IMR-90 (cell line): ENCODE measurements around the gene AMOTL2.

Source experiments
- BHLHE40 ChIP-seq: fragments of 150-350 bp; IDR thresholded peaks from 2 replicates; pipeline ENCODE4 v1.6.1; 2016; ENCODE audit warnings: mild to moderate bottlenecking, low read depth, low read length
- CTCF ChIP-seq: conservative IDR thresholded peaks from 2 replicates; pipeline ENCODE4 v1.5.1; 2012; ENCODE audit warnings: mild to moderate bottlenecking, low read depth, low read length, improper control_type of control experiment
- POLR2A ChIP-seq: IDR thresholded peaks from 2 replicates; pipeline ENCODE4 v1.6.1; 2012; ENCODE audit warnings: mild to moderate bottlenecking, low read depth, low read length
- RFX5 ChIP-seq: IDR thresholded peaks from 2 replicates; pipeline ENCODE4 v1.8.0; 2012; ENCODE audit warnings: low read depth, mild to moderate bottlenecking, low read length, moderate library complexity

DNA sequence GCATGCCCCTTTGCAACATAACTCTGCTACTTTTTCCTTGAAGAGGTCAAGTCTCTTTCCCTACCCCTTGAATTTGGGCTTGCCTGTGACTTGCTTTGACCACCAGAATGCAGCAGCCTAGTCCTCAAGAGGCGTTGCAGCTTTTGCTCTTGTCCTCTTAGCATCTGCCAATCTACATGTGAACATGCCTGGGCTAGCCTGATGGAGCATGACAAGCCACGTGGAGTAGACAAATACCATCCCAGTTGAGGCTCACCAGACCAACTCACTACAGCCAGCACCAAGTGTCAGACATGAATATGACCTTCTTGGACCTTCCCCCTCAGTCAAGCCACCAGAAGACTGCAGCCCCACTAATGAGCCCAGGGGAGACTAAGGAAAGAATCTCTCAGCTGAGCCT, 32.9 kb downstream of the AMOTL2 start:
- TF ChIP-seq CTCF (no peak), POLR2A (no peak), RFX5 (no peak), BHLHE40 (no peak)
